ENCODE data around the gene C6.
"Not testable (repeated sequence)": the region's sequence is repeated elsewhere in the genome, so short reads cannot be mapped to it uniquely, and the experiment has no call there.

C6 gene

GRCh38 chr5:41218929-41219657 is 5.8 kb upstream of the C6 start:
- no peaks in the 10 kb centered on the region for H3K36me3 ChIP-seq (ENCODE audit: low read depth)
- peaks cover 11% of the 10 kb centered on the region for H3K27me3 ChIP-seq (ENCODE audit: insufficient read depth, poor library complexity, severe bottlenecking)
- H3K4me1 ChIP-seq (ENCODE audit: insufficient read depth, poor library complexity, severe bottlenecking): no peaks in the 10 kb centered on the region
- TF ChIP-seq, protein P1, sequence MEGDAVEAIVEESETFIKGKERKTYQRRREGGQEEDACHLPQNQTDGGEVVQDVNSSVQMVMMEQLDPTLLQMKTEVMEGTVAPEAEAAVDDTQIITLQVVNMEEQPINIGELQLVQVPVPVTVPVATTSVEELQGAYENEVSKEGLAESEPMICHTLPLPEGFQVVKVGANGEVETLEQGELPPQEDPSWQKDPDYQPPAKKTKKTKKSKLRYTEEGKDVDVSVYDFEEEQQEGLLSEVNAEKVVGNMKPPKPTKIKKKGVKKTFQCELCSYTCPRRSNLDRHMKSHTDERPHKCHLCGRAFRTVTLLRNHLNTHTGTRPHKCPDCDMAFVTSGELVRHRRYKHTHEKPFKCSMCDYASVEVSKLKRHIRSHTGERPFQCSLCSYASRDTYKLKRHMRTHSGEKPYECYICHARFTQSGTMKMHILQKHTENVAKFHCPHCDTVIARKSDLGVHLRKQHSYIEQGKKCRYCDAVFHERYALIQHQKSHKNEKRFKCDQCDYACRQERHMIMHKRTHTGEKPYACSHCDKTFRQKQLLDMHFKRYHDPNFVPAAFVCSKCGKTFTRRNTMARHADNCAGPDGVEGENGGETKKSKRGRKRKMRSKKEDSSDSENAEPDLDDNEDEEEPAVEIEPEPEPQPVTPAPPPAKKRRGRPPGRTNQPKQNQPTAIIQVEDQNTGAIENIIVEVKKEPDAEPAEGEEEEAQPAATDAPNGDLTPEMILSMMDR (IDR thresholded peaks at IDR 0.05; ENCODE audit: poor library complexity, severe bottlenecking): no peak
- ATAC-seq (ENCODE audit: low read depth): no peak
- DNase-seq (ENCODE audit: low spot score): no peak
- H3K27ac ChIP-seq (ENCODE audit: poor library complexity, severe bottlenecking): no peak overlapping the region
- no peak overlapping the region for H3K4me3 ChIP-seq (ENCODE audit: severe bottlenecking)
- H3K9me3 ChIP-seq (ENCODE audit: severe bottlenecking): peaks cover 2% of the 10 kb centered on the region

DNA sequence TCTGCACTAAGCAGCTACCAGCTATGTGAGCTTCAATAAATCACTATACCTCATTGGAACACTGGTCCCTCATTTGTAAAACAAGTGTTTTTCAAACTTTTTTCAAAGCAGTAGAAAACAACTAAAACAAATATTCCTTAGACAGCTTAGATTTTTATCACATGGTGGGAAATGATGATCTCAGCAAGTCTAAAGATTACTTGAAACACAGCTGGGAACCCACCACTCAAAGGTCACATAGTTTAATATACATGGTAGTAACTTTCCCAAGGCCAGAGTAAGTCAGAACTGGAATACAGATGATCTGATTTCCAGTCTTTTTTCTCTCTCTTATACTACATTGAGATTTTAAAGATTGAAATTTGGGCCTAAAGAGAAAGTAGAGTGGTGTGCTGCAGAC is 850 bp upstream of the C6 start:
- Histone ChIP-seq H3K27me3 (ENCODE audit: insufficient read depth, poor library complexity, severe bottlenecking) (peaks cover 5% of the 10 kb centered on the region), H3K36me3 (ENCODE audit: low read depth) (no peaks in the 10 kb centered on the region), H3K4me1 (ENCODE audit: insufficient read depth, poor library complexity, severe bottlenecking) (no peaks in the 10 kb centered on the region), H3K4me3 (ENCODE audit: severe bottlenecking) (no peak overlapping the region), H3K27ac (ENCODE audit: poor library complexity, severe bottlenecking) (no peak overlapping the region), H3K9me3 (ENCODE audit: severe bottlenecking) (no peaks in the 10 kb centered on the region)
- TF ChIP-seq, protein P1 (IDR thresholded peaks at IDR 0.05; ENCODE audit: poor library complexity, severe bottlenecking): no peak
- ATAC-seq (ENCODE audit: low read depth) (no peak), DNase-seq (ENCODE audit: low spot score) (no peak)

GRCh38 chr5:41212935-41213334 is 397 bp downstream of the C6 start:
- H3K9me3 ChIP-seq (ENCODE audit: severe bottlenecking): no peaks in the 10 kb centered on the region
- no peaks in the 10 kb centered on the region for H3K36me3 ChIP-seq (ENCODE audit: low read depth)
- ATAC-seq (ENCODE audit: low read depth) (no peak), DNase-seq (ENCODE audit: low spot score) (no peak)
- no peak overlapping the region for H3K4me3 ChIP-seq (ENCODE audit: severe bottlenecking)
- H3K27ac ChIP-seq (ENCODE audit: poor library complexity, severe bottlenecking): no peak overlapping the region
- TF ChIP-seq, protein P1 (IDR thresholded peaks at IDR 0.05; ENCODE audit: poor library complexity, severe bottlenecking): no peak
- no peaks in the 10 kb centered on the region for H3K4me1 ChIP-seq (ENCODE audit: insufficient read depth, poor library complexity, severe bottlenecking)
- H3K27me3 ChIP-seq (ENCODE audit: insufficient read depth, poor library complexity, severe bottlenecking): no peaks in the 10 kb centered on the region

DNA sequence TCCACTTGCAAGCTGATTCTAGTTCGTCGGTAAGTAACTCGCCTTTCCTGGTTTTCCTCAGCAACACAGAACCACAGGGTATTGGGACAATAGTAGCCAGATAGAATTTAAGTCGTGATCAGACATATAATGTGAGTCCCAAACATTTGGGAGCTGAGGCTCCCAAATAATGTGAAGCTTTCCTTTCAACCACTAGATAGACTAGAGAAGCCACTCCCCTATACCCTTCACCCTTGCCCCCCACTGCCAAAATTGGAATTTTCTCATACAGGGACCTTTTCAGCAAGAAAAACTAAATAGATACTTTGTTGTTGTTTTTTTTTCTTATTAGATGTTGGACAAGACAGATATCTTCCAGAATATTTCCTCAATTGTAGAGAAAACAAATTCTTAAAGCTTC is 1.9 kb downstream of the C6 start:
- TF ChIP-seq, protein P1 (IDR thresholded peaks at IDR 0.05; ENCODE audit: poor library complexity, severe bottlenecking): no peak
- Histone ChIP-seq H3K4me3 (ENCODE audit: severe bottlenecking) (no peak overlapping the region), H3K4me1 (ENCODE audit: insufficient read depth, poor library complexity, severe bottlenecking) (no peaks in the 10 kb centered on the region), H3K9me3 (ENCODE audit: severe bottlenecking) (no peaks in the 10 kb centered on the region), H3K27me3 (ENCODE audit: insufficient read depth, poor library complexity, severe bottlenecking) (no peaks in the 10 kb centered on the region), H3K36me3 (ENCODE audit: low read depth) (no peaks in the 10 kb centered on the region), H3K27ac (ENCODE audit: poor library complexity, severe bottlenecking) (no peak overlapping the region)
- no peak for ATAC-seq (ENCODE audit: low read depth)
- no peak for DNase-seq (ENCODE audit: low spot score)

DNA sequence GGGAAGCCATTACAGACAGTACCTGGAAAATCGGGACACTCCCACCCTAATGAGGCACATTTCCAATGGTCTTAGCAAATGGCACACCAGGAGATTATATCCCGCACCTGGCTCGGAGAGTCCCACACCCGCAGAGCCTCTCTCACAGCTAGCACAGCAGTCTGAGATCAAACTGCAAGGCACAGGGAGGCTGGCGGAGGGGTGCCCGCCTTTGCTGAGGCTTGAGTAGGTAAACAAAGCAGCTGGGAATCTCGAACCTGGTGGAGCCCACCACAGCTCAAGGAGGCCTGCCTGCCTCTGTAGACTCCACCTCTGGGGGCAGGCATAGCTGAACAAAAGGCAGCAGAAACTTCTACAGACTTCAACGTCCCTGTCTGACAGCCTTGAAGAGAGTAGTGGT is 7.9 kb downstream of the C6 start:
- not testable (repeated sequence) for ATAC-seq (ENCODE audit: low read depth); H3K9me3 ChIP-seq (ENCODE audit: severe bottlenecking); H3K27me3 ChIP-seq (ENCODE audit: insufficient read depth, poor library complexity, severe bottlenecking); DNase-seq (ENCODE audit: low spot score); H3K27ac ChIP-seq (ENCODE audit: poor library complexity, severe bottlenecking); H3K36me3 ChIP-seq (ENCODE audit: low read depth); H3K4me1 ChIP-seq (ENCODE audit: insufficient read depth, poor library complexity, severe bottlenecking); H3K4me3 ChIP-seq (ENCODE audit: severe bottlenecking)
